OCI-LY7 (cell line): ENCODE measurements around the gene MED25. TPM values are rescaled to one million over a fixed set of nuclear protein-coding genes. Genes with fewer than 3 reads are reported as not detected.

Source experiments
- BruUV-seq: library from RNA; stranded (reverse); fragments of 400-500 nt; replicated peaks from 2 replicates; lab custom pipeline; 2021; lab: Mats Ljungman, UMichigan
- CTCF ChIA-PET: fragments of 300-600 bp; sonication (Branson Sonifier 250); formaldehyde crosslinking; loops from one replicate; lab custom pipeline; 2022; ENCODE audit warnings: antibody characterized with exemption; ENCODE audit not compliant: unreplicated experiment; lab: Charles Lee
- POLR2A ChIA-PET: fragments of 300-600 bp; sonication (Branson Sonifier 250); formaldehyde crosslinking; loops from one replicate; lab custom pipeline; 2022; ENCODE audit warnings: antibody characterized with exemption; lab: Charles Lee
- DNase-seq: peaks from one replicate; pipeline ENCODE4 v3.0.0-alpha.2; 2015; ENCODE audit warnings: low spot score
- H2AFZ ChIP-seq: fragments of 200-600 bp; sonication (generic), shearing (Covaris generic); 2 replicates; pipeline ENCODE4 v1.6.1; 2014; ENCODE audit warnings: mild to moderate bottlenecking, antibody characterized with exemption, low read length, moderate library complexity
- H3K27ac ChIP-seq: fragments of 200-600 bp; sonication (generic); 2 replicates; pipeline ENCODE4 v1.5.1; 2014; ENCODE audit warnings: mixed run types, low read depth, mild to moderate bottlenecking, moderate library complexity, low read length, inconsistent platforms; ENCODE audit not compliant: poor library complexity, severe bottlenecking
- H3K36me3 ChIP-seq: fragments of 200-600 bp; sonication (generic); 2 replicates; pipeline ENCODE4 v1.6.1; 2014; ENCODE audit warnings: mild to moderate bottlenecking, antibody characterized with exemption, low read length, moderate library complexity, mixed read lengths; ENCODE audit not compliant: insufficient read depth
- H3K4me1 ChIP-seq: fragments of 200-600 bp; sonication (generic); 2 replicates; pipeline ENCODE4 v1.5.1; 2014; ENCODE audit warnings: mild to moderate bottlenecking, low read length; ENCODE audit not compliant: insufficient read depth, poor library complexity, severe bottlenecking
- H3K4me2 ChIP-seq: fragments of 200-600 bp; sonication (generic); 2 replicates; pipeline ENCODE4 v1.6.1; 2014; ENCODE audit warnings: mild to moderate bottlenecking, low read length
- H3K4me3 ChIP-seq: fragments of 200-600 bp; sonication (generic); 2 replicates; pipeline ENCODE4 v1.5.1; 2014; ENCODE audit warnings: mild to moderate bottlenecking, low read depth, low read length; ENCODE audit not compliant: poor library complexity, severe bottlenecking
- H3K79me2 ChIP-seq: fragments of 200-600 bp; sonication (generic); 2 replicates; pipeline ENCODE4 v1.6.1; 2016; ENCODE audit warnings: low read depth, mild to moderate bottlenecking, low read length, moderate library complexity, mixed read lengths; ENCODE audit not compliant: insufficient read depth
- H3K9me2 ChIP-seq: fragments of 200-600 bp; sonication (generic); 2 replicates; pipeline ENCODE4 v1.6.1; 2016; ENCODE audit warnings: mild to moderate bottlenecking, low read length, mixed read lengths; ENCODE audit not compliant: insufficient read depth
- H3K9me3 ChIP-seq: fragments of 200-600 bp; sonication (generic); 2 replicates; pipeline ENCODE4 v1.6.1; 2014; ENCODE audit warnings: mild to moderate bottlenecking, mixed run types, low read length, mixed read lengths
- H4K20me1 ChIP-seq: fragments of 200-600 bp; sonication (generic); 2 replicates; pipeline ENCODE4 v1.6.1; 2014; ENCODE audit warnings: mild to moderate bottlenecking, antibody characterized with exemption, low read length, moderate library complexity, mixed read lengths; ENCODE audit not compliant: insufficient read depth
- EZH2phosphoT487 ChIP-seq: fragments of 200-600 bp; sonication (generic); IDR thresholded peaks from 2 replicates; pipeline ENCODE4 v1.6.1; 2018; ENCODE audit warnings: low read depth, borderline replicate concordance, mild to moderate bottlenecking, mixed run types, antibody characterized with exemption, low read length, moderate library complexity, mixed read lengths
- intact Hi-C: fragments of 100-400 bp; cut with micrococcal nuclease; formaldehyde crosslinking; loops from one replicate; pipeline ENCODE4 v1.10.0; 2022; ENCODE audit not compliant: unreplicated experiment
- total RNA-seq, 2 experiments: library from RNA; depleted of rRNA in 1 of 2; stranded (reverse); fragments of >200 nt in 1 of 2; shearing (Covaris generic) in 1 of 2; gene quantifications; 2 replicates each; pipeline ENCODE4 v1.2.3, GENCODE V29; 2014 to 2022
- TF ChIP-seq, protein P1 (sequence below): fragments of 200-600 bp; sonication (generic); conservative IDR thresholded peaks from 2 replicates; pipeline ENCODE4 v1.5.1; 2014; ENCODE audit warnings: mild to moderate bottlenecking, antibody characterized with exemption, low read length, moderate library complexity, mixed read lengths

The MED25 gene
- total RNA-seq, 2 experiments from 2014 or later: 85.1 to 111 TPM

DNA sequence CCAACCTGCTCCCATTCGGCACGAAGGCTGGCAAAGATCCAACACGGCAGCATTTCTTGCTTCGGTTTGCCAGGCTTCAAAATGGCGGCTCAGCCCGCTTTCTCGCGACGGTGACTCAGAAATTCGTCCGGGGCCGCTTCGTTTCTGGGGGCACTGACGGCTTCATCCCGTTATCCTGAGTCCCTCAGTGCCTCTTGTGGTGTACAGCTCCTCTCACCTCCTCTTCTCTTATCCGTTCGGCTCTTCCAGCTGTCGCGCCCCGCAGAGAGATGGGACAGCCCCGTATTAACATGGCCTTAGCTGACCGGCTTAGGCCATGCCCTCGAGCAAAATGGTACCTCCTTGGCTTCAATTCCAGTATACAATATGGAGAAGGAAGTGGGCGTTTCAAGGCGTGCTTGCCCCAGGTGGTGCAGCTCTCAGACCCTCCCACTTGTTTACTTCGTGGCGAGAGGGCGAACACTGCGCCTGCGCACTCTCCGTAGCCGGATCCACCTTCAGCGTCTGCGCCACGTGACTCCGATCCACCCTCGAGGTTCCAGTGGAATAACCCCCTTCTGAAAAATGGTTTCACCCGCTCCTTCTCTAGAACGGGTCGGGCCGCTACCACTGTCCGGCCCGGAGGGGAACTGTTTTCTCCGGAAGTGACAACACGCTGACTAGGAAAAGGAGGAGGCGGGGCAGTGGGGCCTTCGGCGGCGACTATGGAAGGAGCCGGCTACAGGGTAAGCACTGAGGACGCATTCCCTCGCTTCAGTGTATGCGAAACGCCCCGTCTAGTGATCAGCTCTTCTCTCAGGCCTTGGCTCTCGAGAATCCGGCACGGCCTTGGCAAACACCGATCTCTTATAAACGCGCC is 59.2 kb downstream of the MED25 start, which contains the start of the genes AKT1S1 and TBC1D17:
Gene AKT1S1, minus strand, starts transcription at position 336 of the 859 bp plus-strand sequence. CDS start 4,060 bp downstream, outside the sequence.
Gene TBC1D17, plus strand, starts transcription at position 683 of the 859 bp plus-strand sequence. Its CDS starts 22 bp downstream, at position 705.
- Histone ChIP-seq H3K9me3 (no peaks in the 10 kb centered on the region), H3K4me3 (peak within 1 kb of the TSS; percentile 90), H3K79me2 (peaks cover 13% of the 10 kb centered on the region; the same call in 1 of the 2 replicates), H3K4me1 (peaks cover 28% of the 10 kb centered on the region), H3K27ac (peak within 1 kb of the TSS; percentile 80), H3K36me3 (peaks cover 13% of the 10 kb centered on the region), H3K9me2 (no peaks in the 10 kb centered on the region), H3K4me2 (peak within 1 kb of the TSS; percentile 98), H4K20me1 (no peaks in the 10 kb centered on the region), H2AFZ (peak within 1 kb of the TSS; percentile 84)
- POLR2A ChIA-PET: interaction anchor here (0.6 to 1.4 kb wide), 3 partner anchors 18 to 51 kb away, joined by 3 to 6 read pairs (median 3); no protein-coding TSS in a partner anchor
- no TSS peak for BruUV-seq
- CTCF ChIA-PET: interaction anchor here (0.7 kb wide), 1 partner anchor 12 kb away, joined by 3 read pairs; no protein-coding TSS in a partner anchor
- intact Hi-C loops: loop anchor here (1.0 to 5.0 kb wide), 4 partner anchors 47 to 285 kb away; partner anchors contain the start of genes ATF5, FUZ, NUP62 and PRR12
- DNase-seq: peak; percentile 100
- TF ChIP-seq EZH2phosphoT487: no peak
- TF ChIP-seq, protein P1, sequence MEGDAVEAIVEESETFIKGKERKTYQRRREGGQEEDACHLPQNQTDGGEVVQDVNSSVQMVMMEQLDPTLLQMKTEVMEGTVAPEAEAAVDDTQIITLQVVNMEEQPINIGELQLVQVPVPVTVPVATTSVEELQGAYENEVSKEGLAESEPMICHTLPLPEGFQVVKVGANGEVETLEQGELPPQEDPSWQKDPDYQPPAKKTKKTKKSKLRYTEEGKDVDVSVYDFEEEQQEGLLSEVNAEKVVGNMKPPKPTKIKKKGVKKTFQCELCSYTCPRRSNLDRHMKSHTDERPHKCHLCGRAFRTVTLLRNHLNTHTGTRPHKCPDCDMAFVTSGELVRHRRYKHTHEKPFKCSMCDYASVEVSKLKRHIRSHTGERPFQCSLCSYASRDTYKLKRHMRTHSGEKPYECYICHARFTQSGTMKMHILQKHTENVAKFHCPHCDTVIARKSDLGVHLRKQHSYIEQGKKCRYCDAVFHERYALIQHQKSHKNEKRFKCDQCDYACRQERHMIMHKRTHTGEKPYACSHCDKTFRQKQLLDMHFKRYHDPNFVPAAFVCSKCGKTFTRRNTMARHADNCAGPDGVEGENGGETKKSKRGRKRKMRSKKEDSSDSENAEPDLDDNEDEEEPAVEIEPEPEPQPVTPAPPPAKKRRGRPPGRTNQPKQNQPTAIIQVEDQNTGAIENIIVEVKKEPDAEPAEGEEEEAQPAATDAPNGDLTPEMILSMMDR: no peak

DNA sequence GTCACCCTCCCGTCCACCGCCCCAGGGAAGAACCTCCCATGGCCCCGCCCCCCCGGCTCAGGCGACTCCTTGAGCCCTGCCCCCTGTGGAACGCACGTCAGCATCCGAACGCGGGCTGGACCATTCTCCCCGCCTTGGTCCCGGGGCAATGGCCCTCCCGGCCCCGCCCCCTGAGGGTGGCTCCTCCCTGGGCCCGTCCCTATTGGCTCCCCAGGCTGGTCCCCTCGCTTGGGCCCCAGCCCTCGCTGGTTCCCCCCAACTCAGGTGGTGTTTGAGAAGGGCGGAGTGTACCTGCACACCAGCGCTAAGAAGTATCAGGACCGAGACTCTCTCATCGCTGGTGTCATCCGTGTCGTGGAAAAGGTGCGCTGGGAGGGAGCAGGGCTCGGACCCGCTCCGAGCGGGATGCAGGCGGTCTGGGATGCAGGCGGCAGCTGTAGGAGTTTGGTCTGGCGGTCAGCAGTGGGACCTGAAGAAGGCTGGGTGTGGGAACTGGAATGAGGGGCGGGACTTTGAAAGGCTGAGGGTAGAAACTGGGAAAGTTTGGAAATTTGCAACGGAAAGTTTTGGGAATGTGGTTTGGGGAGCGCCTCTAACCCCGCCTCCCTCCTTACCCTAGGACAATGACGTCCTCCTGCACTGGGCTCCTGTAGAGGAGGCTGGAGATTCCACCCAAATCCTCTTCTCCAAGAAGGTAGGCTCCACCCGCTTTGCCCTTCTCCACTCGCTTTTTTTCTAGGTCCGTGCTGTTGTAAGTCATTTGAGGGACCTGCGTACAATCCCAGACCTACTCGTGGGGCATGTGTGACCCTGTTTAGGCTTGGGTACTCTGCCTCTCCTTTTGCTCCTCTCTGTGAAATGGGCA is 60.0 kb downstream of the MED25 start:
- Histone ChIP-seq H3K4me1 (peaks cover 28% of the 10 kb centered on the region), H3K9me3 (no peaks in the 10 kb centered on the region), H3K4me3 (peak overlapping the region; percentile 90), H3K4me2 (peak overlapping the region; percentile 98), H4K20me1 (no peaks in the 10 kb centered on the region), H3K36me3 (peaks cover 21% of the 10 kb centered on the region), H3K79me2 (peaks cover 13% of the 10 kb centered on the region; the same call in 1 of the 2 replicates), H3K27ac (peak overlapping the region; percentile 80), H2AFZ (peak overlapping the region; percentile 84; the same call in 1 of the 2 replicates), H3K9me2 (no peaks in the 10 kb centered on the region)
- no peak for TF ChIP-seq EZH2phosphoT487
- TF ChIP-seq, protein P1: no peak
- ChIA-PET CTCF (interaction anchor here (0.7 kb wide), 1 partner anchor 13 kb away, joined by 3 read pairs; no protein-coding TSS in a partner anchor), POLR2A (no interaction called here)
- intact Hi-C loops: loop anchor here (1.0 to 5.0 kb wide), 4 partner anchors 46 to 286 kb away; partner anchors contain the start of genes ATF5, FUZ, NUP62 and PRR12
- BruUV-seq: no TSS peak
- peak; percentile 98 for DNase-seq
